ENCODE measurements around the gene DUSP8. TPM values are rescaled to one million over a fixed set of nuclear protein-coding genes. Genes with fewer than 3 reads are reported as not detected.

DUSP8 gene
- total RNA-seq, 1 experiment from 2014 or later = 4.4 TPM

DNA sequence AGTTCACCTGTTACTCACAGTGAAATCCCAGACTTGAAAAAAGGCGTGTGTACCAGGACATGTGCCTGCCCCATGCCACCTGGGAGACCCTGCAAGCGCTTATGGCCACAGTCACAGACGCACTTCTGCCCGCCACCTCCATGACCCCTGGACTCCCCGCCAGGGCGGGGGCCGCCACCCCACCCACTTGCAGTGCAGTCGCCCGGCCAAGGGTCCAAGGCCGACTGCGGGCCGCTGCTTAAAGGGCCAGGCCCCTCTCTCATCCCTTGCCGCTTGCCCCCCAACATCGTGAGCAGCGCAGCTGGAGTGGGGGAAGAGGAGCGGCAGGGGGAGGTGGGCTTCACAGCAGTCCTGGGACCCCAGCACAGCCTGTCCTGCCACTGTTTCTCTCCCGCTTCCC is 10.8 kb downstream of the DUSP8 start:
- Histone ChIP-seq H3K56ac (ENCODE audit: insufficient read length, low read depth, low read length) (no peak overlapping the region), H3K4me2 (ENCODE audit: insufficient read depth, insufficient read length, low read length) (no peak overlapping the region), H2BK20ac (ENCODE audit: low read depth, low read length, poor library complexity, severe bottlenecking) (no peak overlapping the region), H3K18ac (ENCODE audit: insufficient read length, low read depth, low read length) (no peak overlapping the region), H3K9ac (ENCODE audit: extremely low read depth, insufficient read length, low read length) (no peak overlapping the region), H2AK5ac (ENCODE audit: insufficient read length, low read length) (no peak overlapping the region), H2BK12ac (ENCODE audit: insufficient read length, low read depth, low read length) (no peak overlapping the region), H3K27me3 (ENCODE audit: insufficient read depth, low read length) (peaks cover 4% of the 10 kb centered on the region; the same call in 1 of the 2 replicates), H4K8ac (replicated peaks; ENCODE audit: insufficient read length, low read depth, low read length) (no peak overlapping the region), H3K23ac (ENCODE audit: insufficient read length, low read depth, low read length) (no peak overlapping the region), H2BK15ac (ENCODE audit: low read depth, low read length) (no peak overlapping the region), H2AFZ (ENCODE audit: low read length) (no peak overlapping the region), H3K79me2 (ENCODE audit: insufficient read depth, low read length) (no peaks in the 10 kb centered on the region), H4K5ac (ENCODE audit: insufficient read length, low read depth, low read length) (no peak overlapping the region), H3K23me2 (ENCODE audit: insufficient read length, low read depth, low read length, poor library complexity, severe bottlenecking) (no peaks in the 10 kb centered on the region), H2BK120ac (ENCODE audit: low read depth, low read length, poor library complexity, severe bottlenecking) (no peak overlapping the region), H3K79me1 (ENCODE audit: insufficient read depth, low read depth, low read length, poor library complexity, severe bottlenecking) (no peaks in the 10 kb centered on the region), H2BK5ac (ENCODE audit: insufficient read length, low read length) (no peak overlapping the region), H3T11ph (ENCODE audit: low read length) (no peak overlapping the region), H3K27ac (ENCODE audit: insufficient read length, low read depth, low read length) (no peak overlapping the region), H3K14ac (ENCODE audit: insufficient read depth, low read length) (no peak overlapping the region), H3K9me3 (ENCODE audit: control insufficient read depth, low read depth, low read length) (no peaks in the 10 kb centered on the region), H3K4me1 (ENCODE audit: insufficient read depth, low read length) (no peaks in the 10 kb centered on the region; the same call in 1 of the 2 replicates), H4K91ac (ENCODE audit: insufficient read length, low read depth, low read length) (no peak overlapping the region), H3K4ac (ENCODE audit: low read depth, low read length) (no peak overlapping the region), H4K20me1 (ENCODE audit: control insufficient read depth, insufficient read depth, insufficient read length) (no peaks in the 10 kb centered on the region)
- Mint-ChIP-seq H3K4me3 (no peak overlapping the region), H3K27ac (no peak overlapping the region), H3K27me3 (ENCODE audit: low read depth) (peaks cover 22% of the 10 kb centered on the region), H3K4me1 (peaks cover 12 to 33% of the 10 kb centered on the region in 2 experiments), H3K36me3 (ENCODE audit: insufficient read depth in 1 of 3, low read depth in 3 of 3) (peaks cover 0 to 1% (median 0%) of the 10 kb centered on the region in 3 experiments; a peak in 1 of 7 replicates), H3K9me3 (no peaks in the 10 kb centered on the region)
- WGBS (ENCODE audit: extremely low coverage, insufficient read length, low lambda C conversion rate) = no CpG with 5 or more reads among the region's 17 CpGs
- no peak for TF ChIP-seq CTCF (conservative IDR thresholded peaks at IDR 0.05)
- DNase-seq = peak; percentile 22
